Liver (tissue), 9 donors: ENCODE results near the gene LTO1. TPM values are rescaled to one million over a fixed set of nuclear protein-coding genes. Genes with fewer than 3 reads are reported as not detected.

Experiments
- DNase-seq: peaks from one replicate; pipeline ENCODE4 v3.0.0-alpha.2; 2017; ENCODE audit warnings: low spot score
- H3K27ac ChIP-seq, 2 donors: one replicate each; pipeline ENCODE4 v1.7.0; 2013; ENCODE audit warnings: inconsistent platforms in 2 of 2, low read length in 2 of 2, control low read depth in 1 of 2, low read depth in 1 of 2, mild to moderate bottlenecking in 1 of 2
- H3K27me3 ChIP-seq, 4 donors: one replicate each; pipeline versions ENCODE4 v1.6.1 to v1.7.0; 2013; ENCODE audit warnings: low read length in 3 of 4, inconsistent platforms in 1 of 4, mild to moderate bottlenecking in 1 of 4, moderate library complexity in 1 of 4; ENCODE audit not compliant: control insufficient read depth in 4 of 4, insufficient read depth in 4 of 4
- H3K36me3 ChIP-seq, 4 donors: one replicate each; pipeline versions ENCODE4 v1.6.1 to v1.7.0; 2013; ENCODE audit warnings: low read length in 3 of 4, mild to moderate bottlenecking in 3 of 4, low read depth in 1 of 4, moderate library complexity in 1 of 4; ENCODE audit not compliant: control insufficient read depth in 4 of 4, insufficient read depth in 3 of 4
- H3K4me1 ChIP-seq, 4 donors: one replicate each; pipeline versions ENCODE4 v1.6.1 to v1.7.0; 2013; ENCODE audit warnings: low read length in 3 of 4, mild to moderate bottlenecking in 3 of 4, moderate library complexity in 1 of 4; ENCODE audit not compliant: control insufficient read depth in 4 of 4, insufficient read depth in 4 of 4
- H3K4me3 ChIP-seq, 3 donors: one replicate each; pipeline versions ENCODE4 v1.6.1 to v1.7.0; 2013; ENCODE audit warnings: low read length in 3 of 3, control low read depth in 1 of 3, low read depth in 1 of 3, mild to moderate bottlenecking in 1 of 3
- H3K9ac ChIP-seq, 2 donors: one replicate each; pipeline ENCODE4 v1.7.0; 2013; ENCODE audit warnings: low read length in 2 of 2, mild to moderate bottlenecking in 2 of 2, moderate library complexity in 2 of 2, control low read depth in 1 of 2, low read depth in 1 of 2
- H3K9me3 ChIP-seq, 4 donors: one replicate each; pipeline versions ENCODE4 v1.6.1 to v1.7.0; 2013; ENCODE audit warnings: low read length in 3 of 4; ENCODE audit not compliant: control insufficient read depth in 4 of 4
- FOXA1 ChIP-seq: IDR thresholded peaks from 2 replicates; pipeline ENCODE4 v1.6.1; 2016; ENCODE audit warnings: antibody characterized with exemption
- FOXA2 ChIP-seq: IDR thresholded peaks from 2 replicates; pipeline ENCODE4 v1.6.1; 2016; ENCODE audit warnings: antibody characterized with exemption
- GABPA ChIP-seq, 2 donors: IDR thresholded peaks in 1 of 2; conservative IDR thresholded peaks in 1 of 2; 2 replicates each; pipeline ENCODE4 v1.6.1; 2016; ENCODE audit warnings: antibody characterized with exemption in 2 of 2, mild to moderate bottlenecking in 1 of 2, moderate library complexity in 1 of 2
- HNF4A ChIP-seq, 2 donors: conservative IDR thresholded peaks; 2 replicates each; pipeline ENCODE4 v1.6.1; 2016; ENCODE audit warnings: antibody characterized with exemption in 2 of 2, mild to moderate bottlenecking in 2 of 2
- HNF4G ChIP-seq: IDR thresholded peaks from 2 replicates; pipeline ENCODE4 v1.6.1; 2016; ENCODE audit warnings: antibody characterized with exemption
- JUND ChIP-seq, 2 donors: IDR thresholded peaks; 2 replicates each; pipeline ENCODE4 v1.6.1; 2016; ENCODE audit warnings: antibody characterized with exemption in 2 of 2
- NR2F2 ChIP-seq: IDR thresholded peaks from 2 replicates; pipeline ENCODE4 v1.6.1; 2016; ENCODE audit warnings: antibody characterized with exemption
- RXRA ChIP-seq, 2 donors: IDR thresholded peaks; 2 replicates each; pipeline ENCODE4 v1.6.1; 2017 to 2018; ENCODE audit warnings: antibody characterized with exemption in 2 of 2, mild to moderate bottlenecking in 1 of 2
- SP1 ChIP-seq: IDR thresholded peaks from 2 replicates; pipeline ENCODE4 v1.6.1; 2018; ENCODE audit warnings: antibody characterized with exemption, mild to moderate bottlenecking
- TAF1 ChIP-seq: conservative IDR thresholded peaks from 2 replicates; pipeline ENCODE4 v1.6.1; 2016; ENCODE audit warnings: antibody characterized with exemption, mild to moderate bottlenecking
- YY1 ChIP-seq: IDR thresholded peaks from 2 replicates; pipeline ENCODE4 v1.6.1; 2016; ENCODE audit warnings: antibody characterized with exemption, mild to moderate bottlenecking
- WGBS: extraction: QIAGEN DNeasy Blood & Tissue Kit; methylation state at CpG from one replicate; pipeline ENCODE4 v1.1.7; 2013; 5-methylcytosine and 5-hydroxymethylcytosine counted together
- polyA plus RNA-seq, 2 donors: library from polyadenylated mRNA; stranded (reverse) in 1 of 2; unstranded in 1 of 2; fragments of 200-250 nt in 1 of 2; fragments of >200 nt in 1 of 2; fragmentation: Nextera tagmentation in 1 of 2; extraction: Ambion mirVana in 1 of 2; gene quantifications; one replicate each; pipeline versions ENCODE4 v1.2.1 to v1.2.3, GENCODE V29; 2013 to 2015
- total RNA-seq, 2 donors: library from RNA; depleted of rRNA; stranded (reverse); fragments of >200 nt; gene quantifications; one replicate each; pipeline ENCODE4 v1.2.3, GENCODE V29; 2014
- TF ChIP-seq, protein P1 (sequence below): IDR thresholded peaks from 2 replicates; pipeline ENCODE4 v1.6.1; 2016; ENCODE audit warnings: antibody characterized with exemption, mild to moderate bottlenecking
- TF ChIP-seq, protein P2 (sequence below): IDR thresholded peaks from 2 replicates; pipeline ENCODE4 v1.6.1; 2016; ENCODE audit warnings: antibody characterized with exemption
- TF ChIP-seq, protein P3 (sequence below): fragments of 150-350 bp; IDR thresholded peaks from 2 replicates; pipeline ENCODE4 v1.5.1; 2017; ENCODE audit warnings: improper control_type of control experiment, low read depth, low read length; ENCODE audit not compliant: missing input control
- TF ChIP-seq, protein P4 (sequence below): IDR thresholded peaks from 2 replicates; pipeline ENCODE4 v1.6.1; 2016; ENCODE audit warnings: antibody characterized with exemption
- TF ChIP-seq, protein P5 (sequence below): IDR thresholded peaks from 2 replicates; pipeline ENCODE4 v1.6.1; 2016; ENCODE audit warnings: antibody characterized with exemption
- donor health status: healthy.
- donor health status: healthy.
- donor health status: healthy.
- donor health status: healthy.
- donor health status: healthy.

The LTO1 gene
- total and polyA plus RNA-seq, 4 donors: 4.9 to 12.3 (median 7.3) TPM

DNA sequence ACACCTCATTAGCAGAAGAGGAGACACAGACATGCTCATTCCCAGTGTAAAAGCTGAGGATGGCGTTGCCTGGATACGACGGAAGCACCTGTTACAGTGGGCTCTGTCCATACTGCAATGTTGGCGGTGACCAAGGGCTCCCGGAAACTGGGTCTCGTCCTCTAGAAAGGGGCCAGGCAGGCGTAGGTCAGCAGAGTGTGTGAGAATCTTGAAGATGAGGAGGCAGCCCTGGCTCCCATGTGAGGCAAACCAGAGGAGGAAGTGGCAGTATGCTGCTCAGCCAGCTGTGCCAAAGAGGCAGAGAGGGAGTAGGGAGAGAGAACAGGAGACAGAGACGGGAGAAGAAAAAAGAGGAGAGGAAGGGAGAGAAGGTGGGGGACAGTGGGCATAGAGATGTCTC, 10.3 kb downstream of the LTO1 start:
- DNase-seq: no peak
- no peak overlapping the region for H3K4me3 ChIP-seq
- WGBS: 94% methylated on average over 8 of the region's 8 CpGs

More for the DNA sequence above, 10.3 kb downstream of the LTO1 start:
- H3K27ac ChIP-seq: no peak overlapping the region
- H3K36me3 ChIP-seq: peaks cover 0 to 17% (median 2%) of the 10 kb centered on the region in 4 donors
- no peaks in the 10 kb centered on the region for H3K27me3 ChIP-seq
- H3K4me1 ChIP-seq: peaks cover 0 to 10% (median 2%) of the 10 kb centered on the region in 4 donors
- H3K9ac ChIP-seq: no peak overlapping the region
- no peaks in the 10 kb centered on the region for H3K9me3 ChIP-seq
- TF ChIP-seq, protein P1, sequence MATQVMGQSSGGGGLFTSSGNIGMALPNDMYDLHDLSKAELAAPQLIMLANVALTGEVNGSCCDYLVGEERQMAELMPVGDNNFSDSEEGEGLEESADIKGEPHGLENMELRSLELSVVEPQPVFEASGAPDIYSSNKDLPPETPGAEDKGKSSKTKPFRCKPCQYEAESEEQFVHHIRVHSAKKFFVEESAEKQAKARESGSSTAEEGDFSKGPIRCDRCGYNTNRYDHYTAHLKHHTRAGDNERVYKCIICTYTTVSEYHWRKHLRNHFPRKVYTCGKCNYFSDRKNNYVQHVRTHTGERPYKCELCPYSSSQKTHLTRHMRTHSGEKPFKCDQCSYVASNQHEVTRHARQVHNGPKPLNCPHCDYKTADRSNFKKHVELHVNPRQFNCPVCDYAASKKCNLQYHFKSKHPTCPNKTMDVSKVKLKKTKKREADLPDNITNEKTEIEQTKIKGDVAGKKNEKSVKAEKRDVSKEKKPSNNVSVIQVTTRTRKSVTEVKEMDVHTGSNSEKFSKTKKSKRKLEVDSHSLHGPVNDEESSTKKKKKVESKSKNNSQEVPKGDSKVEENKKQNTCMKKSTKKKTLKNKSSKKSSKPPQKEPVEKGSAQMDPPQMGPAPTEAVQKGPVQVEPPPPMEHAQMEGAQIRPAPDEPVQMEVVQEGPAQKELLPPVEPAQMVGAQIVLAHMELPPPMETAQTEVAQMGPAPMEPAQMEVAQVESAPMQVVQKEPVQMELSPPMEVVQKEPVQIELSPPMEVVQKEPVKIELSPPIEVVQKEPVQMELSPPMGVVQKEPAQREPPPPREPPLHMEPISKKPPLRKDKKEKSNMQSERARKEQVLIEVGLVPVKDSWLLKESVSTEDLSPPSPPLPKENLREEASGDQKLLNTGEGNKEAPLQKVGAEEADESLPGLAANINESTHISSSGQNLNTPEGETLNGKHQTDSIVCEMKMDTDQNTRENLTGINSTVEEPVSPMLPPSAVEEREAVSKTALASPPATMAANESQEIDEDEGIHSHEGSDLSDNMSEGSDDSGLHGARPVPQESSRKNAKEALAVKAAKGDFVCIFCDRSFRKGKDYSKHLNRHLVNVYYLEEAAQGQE: no peak
- TF ChIP-seq JUND (IDR thresholded peaks at IDR 0.05) (no peak), TAF1 (no peak), GABPA (IDR thresholded peaks at IDR 0.05 in 1 of 2, conservative IDR thresholded peaks at IDR 0.05 in 1 of 2) (no peak), HNF4G (no peak), SP1 (no peak), NR2F2 (no peak), RXRA (IDR thresholded peaks at IDR 0.05) (no peak), FOXA1 (no peak), HNF4A (conservative IDR thresholded peaks at IDR 0.05) (no peak), YY1 (no peak), FOXA2 (no peak)
- TF ChIP-seq, protein P2, sequence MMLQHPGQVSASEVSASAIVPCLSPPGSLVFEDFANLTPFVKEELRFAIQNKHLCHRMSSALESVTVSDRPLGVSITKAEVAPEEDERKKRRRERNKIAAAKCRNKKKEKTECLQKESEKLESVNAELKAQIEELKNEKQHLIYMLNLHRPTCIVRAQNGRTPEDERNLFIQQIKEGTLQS: no peak
- TF ChIP-seq, protein P3, sequence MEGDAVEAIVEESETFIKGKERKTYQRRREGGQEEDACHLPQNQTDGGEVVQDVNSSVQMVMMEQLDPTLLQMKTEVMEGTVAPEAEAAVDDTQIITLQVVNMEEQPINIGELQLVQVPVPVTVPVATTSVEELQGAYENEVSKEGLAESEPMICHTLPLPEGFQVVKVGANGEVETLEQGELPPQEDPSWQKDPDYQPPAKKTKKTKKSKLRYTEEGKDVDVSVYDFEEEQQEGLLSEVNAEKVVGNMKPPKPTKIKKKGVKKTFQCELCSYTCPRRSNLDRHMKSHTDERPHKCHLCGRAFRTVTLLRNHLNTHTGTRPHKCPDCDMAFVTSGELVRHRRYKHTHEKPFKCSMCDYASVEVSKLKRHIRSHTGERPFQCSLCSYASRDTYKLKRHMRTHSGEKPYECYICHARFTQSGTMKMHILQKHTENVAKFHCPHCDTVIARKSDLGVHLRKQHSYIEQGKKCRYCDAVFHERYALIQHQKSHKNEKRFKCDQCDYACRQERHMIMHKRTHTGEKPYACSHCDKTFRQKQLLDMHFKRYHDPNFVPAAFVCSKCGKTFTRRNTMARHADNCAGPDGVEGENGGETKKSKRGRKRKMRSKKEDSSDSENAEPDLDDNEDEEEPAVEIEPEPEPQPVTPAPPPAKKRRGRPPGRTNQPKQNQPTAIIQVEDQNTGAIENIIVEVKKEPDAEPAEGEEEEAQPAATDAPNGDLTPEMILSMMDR: no peak
- TF ChIP-seq, protein P4, sequence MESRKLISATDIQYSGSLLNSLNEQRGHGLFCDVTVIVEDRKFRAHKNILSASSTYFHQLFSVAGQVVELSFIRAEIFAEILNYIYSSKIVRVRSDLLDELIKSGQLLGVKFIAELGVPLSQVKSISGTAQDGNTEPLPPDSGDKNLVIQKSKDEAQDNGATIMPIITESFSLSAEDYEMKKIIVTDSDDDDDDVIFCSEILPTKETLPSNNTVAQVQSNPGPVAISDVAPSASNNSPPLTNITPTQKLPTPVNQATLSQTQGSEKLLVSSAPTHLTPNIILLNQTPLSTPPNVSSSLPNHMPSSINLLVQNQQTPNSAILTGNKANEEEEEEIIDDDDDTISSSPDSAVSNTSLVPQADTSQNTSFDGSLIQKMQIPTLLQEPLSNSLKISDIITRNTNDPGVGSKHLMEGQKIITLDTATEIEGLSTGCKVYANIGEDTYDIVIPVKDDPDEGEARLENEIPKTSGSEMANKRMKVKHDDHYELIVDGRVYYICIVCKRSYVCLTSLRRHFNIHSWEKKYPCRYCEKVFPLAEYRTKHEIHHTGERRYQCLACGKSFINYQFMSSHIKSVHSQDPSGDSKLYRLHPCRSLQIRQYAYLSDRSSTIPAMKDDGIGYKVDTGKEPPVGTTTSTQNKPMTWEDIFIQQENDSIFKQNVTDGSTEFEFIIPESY: no peak
- TF ChIP-seq, protein P5, sequence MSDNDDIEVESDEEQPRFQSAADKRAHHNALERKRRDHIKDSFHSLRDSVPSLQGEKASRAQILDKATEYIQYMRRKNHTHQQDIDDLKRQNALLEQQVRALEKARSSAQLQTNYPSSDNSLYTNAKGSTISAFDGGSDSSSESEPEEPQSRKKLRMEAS: no peak
